ENCODE results near the gene LAMA4. TPM values are rescaled to one million over a fixed set of nuclear protein-coding genes. Genes with fewer than 3 reads are reported as not detected.

LAMA4 gene
- total RNA-seq, 1 donor from 2014 or later = 46.4 TPM

- Mint-ChIP-seq H3K4me1 (peaks cover 8% of the 10 kb centered on the region), H3K36me3 (no peaks in the 10 kb centered on the region)
- TF ChIP-seq, protein P1, sequence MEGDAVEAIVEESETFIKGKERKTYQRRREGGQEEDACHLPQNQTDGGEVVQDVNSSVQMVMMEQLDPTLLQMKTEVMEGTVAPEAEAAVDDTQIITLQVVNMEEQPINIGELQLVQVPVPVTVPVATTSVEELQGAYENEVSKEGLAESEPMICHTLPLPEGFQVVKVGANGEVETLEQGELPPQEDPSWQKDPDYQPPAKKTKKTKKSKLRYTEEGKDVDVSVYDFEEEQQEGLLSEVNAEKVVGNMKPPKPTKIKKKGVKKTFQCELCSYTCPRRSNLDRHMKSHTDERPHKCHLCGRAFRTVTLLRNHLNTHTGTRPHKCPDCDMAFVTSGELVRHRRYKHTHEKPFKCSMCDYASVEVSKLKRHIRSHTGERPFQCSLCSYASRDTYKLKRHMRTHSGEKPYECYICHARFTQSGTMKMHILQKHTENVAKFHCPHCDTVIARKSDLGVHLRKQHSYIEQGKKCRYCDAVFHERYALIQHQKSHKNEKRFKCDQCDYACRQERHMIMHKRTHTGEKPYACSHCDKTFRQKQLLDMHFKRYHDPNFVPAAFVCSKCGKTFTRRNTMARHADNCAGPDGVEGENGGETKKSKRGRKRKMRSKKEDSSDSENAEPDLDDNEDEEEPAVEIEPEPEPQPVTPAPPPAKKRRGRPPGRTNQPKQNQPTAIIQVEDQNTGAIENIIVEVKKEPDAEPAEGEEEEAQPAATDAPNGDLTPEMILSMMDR (IDR thresholded peaks at IDR 0.05; ENCODE audit: unreplicated experiment) = no peak
Observed at GRCh38 chr6:112270756-112271155, 16.4 kb upstream of the LAMA4 start.

DNA sequence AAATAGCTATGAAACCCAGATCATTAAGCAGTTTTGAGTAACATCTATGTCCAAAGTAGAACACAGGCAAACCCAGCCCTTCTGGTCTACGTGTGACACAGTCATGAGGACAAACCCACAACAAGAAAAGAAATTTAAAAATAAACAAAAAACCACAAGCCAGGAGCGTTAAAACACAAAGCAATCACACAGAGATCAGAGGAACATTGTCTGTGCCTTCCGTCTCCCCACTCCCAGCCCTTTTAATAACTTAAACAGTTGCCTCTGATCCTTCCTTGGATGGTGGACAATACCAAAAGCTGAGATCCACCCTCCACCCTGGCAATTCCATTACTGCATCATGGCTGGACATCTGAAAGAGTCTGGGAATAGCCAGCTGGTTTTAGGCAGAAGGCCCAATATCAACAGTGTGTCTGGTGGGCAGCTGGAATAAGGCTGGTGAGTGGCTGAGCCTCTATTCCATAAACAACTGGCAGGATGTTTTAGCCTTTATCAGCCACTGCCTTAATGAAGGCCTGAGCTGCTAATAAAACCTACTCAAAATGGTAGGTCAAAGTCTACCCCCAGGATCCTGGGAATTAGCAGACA is 15.7 kb upstream of the LAMA4 start:
- Mint-ChIP-seq H3K9me3 (no peaks in the 10 kb centered on the region), H3K4me1 (peaks cover 8% of the 10 kb centered on the region), H3K27me3 (ENCODE audit: low read depth) (no peaks in the 10 kb centered on the region), H3K36me3 (no peaks in the 10 kb centered on the region), H3K27ac (no peak overlapping the region), H3K4me3 (no peak overlapping the region)
- no peak for DNase-seq (ENCODE audit: low spot score in 2 of 2, unreplicated experiment in 2 of 2)
- TF ChIP-seq, protein P1 (IDR thresholded peaks at IDR 0.05; ENCODE audit: unreplicated experiment) = no peak

More at GRCh38 chr6:112270756-112271155, 16.4 kb upstream of the LAMA4 start:
- no peak for DNase-seq (ENCODE audit: low spot score in 2 of 2, unreplicated experiment in 2 of 2)
- H3K27me3 Mint-ChIP-seq (ENCODE audit: low read depth) = no peaks in the 10 kb centered on the region
- no peak overlapping the region for H3K4me3 Mint-ChIP-seq
- H3K9me3 Mint-ChIP-seq = no peaks in the 10 kb centered on the region
- H3K27ac Mint-ChIP-seq = no peak overlapping the region

DNA sequence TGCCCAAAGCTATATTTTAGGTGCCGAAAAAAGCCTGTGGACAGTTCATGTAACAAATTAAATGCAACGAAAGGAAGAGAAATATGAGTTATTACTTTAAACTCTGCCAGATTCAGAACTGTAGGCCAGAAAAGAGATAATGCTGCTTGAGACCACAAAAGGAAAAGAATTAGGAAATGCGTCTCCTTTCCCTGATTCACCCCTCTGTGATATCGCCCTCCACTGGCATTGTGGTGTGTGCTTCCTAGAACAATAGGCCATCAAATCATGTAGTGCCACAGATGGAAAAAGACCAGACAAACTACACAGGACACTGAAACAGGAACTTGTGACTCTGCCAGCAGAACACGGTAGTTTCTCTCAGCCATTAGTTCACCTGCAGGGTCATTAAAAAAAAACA is 14.7 kb upstream of the LAMA4 start:
- Mint-ChIP-seq H3K27ac (no peak overlapping the region), H3K9me3 (no peaks in the 10 kb centered on the region), H3K27me3 (ENCODE audit: low read depth) (no peaks in the 10 kb centered on the region), H3K4me3 (no peak overlapping the region), H3K4me1 (peaks cover 8% of the 10 kb centered on the region), H3K36me3 (no peaks in the 10 kb centered on the region)
- TF ChIP-seq, protein P1 (IDR thresholded peaks at IDR 0.05; ENCODE audit: unreplicated experiment) = no peak
- DNase-seq (ENCODE audit: low spot score in 2 of 2, unreplicated experiment in 2 of 2) = no peak

DNA sequence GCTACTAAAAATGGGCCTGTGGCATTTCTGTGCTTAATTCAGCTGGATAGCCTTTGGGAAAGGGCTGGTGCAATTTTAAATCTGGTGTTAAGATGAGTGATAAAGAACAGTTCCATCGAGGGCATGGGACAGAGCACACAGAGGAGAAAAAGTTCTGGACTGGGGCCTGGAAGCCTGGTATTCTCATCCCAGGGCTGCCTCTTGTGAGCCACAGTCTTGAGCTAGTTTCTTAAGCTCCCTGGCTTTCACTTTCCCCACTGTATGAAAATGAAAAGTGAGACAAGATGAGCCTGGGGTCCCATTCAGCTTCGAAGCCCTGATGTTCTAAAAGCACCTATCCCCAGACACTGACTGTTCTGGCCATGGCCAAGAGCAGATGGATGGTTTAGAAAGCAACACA is 14.3 kb upstream of the LAMA4 start:
- Mint-ChIP-seq H3K27me3 (ENCODE audit: low read depth) (no peaks in the 10 kb centered on the region), H3K36me3 (no peaks in the 10 kb centered on the region), H3K27ac (no peak overlapping the region), H3K4me1 (peaks cover 8% of the 10 kb centered on the region), H3K4me3 (no peak overlapping the region), H3K9me3 (no peaks in the 10 kb centered on the region)
- no peak for DNase-seq (ENCODE audit: low spot score in 2 of 2, unreplicated experiment in 2 of 2)
- TF ChIP-seq, protein P1 (IDR thresholded peaks at IDR 0.05; ENCODE audit: unreplicated experiment) = no peak

- no peak for DNase-seq (ENCODE audit: low spot score in 2 of 2, unreplicated experiment in 2 of 2)
- peaks cover 8% of the 10 kb centered on the region for H3K4me1 Mint-ChIP-seq
- H3K27me3 Mint-ChIP-seq (ENCODE audit: low read depth) = no peaks in the 10 kb centered on the region
- no peaks in the 10 kb centered on the region for H3K36me3 Mint-ChIP-seq
- H3K4me3 Mint-ChIP-seq = no peak overlapping the region
- no peaks in the 10 kb centered on the region for H3K9me3 Mint-ChIP-seq
- TF ChIP-seq, protein P1 (IDR thresholded peaks at IDR 0.05; ENCODE audit: unreplicated experiment) = no peak
- no peak overlapping the region for H3K27ac Mint-ChIP-seq
Observed at GRCh38 chr6:112268019-112268418, 13.7 kb upstream of the LAMA4 start.

GRCh38 chr6:112266331-112266730 is 12.0 kb upstream of the LAMA4 start:
- Mint-ChIP-seq H3K4me1 (peaks cover 4% of the 10 kb centered on the region), H3K9me3 (no peaks in the 10 kb centered on the region), H3K27me3 (ENCODE audit: low read depth) (no peaks in the 10 kb centered on the region), H3K36me3 (no peaks in the 10 kb centered on the region), H3K4me3 (no peak overlapping the region), H3K27ac (no peak overlapping the region)
- no peak for DNase-seq (ENCODE audit: low spot score in 2 of 2, unreplicated experiment in 2 of 2)
- TF ChIP-seq, protein P1 (IDR thresholded peaks at IDR 0.05; ENCODE audit: unreplicated experiment) = no peak

All from mesothelial cell of epicardium (in vitro differentiated cells).